Measurements from ENCODE around the gene CCR4.
"Not testable (repeated sequence)": the region's sequence is repeated elsewhere in the genome, so short reads cannot be mapped to it uniquely, and the experiment has no call there.

Gene CCR4

GRCh38 chr3:32984918-32985317, 33.5 kb downstream of the CCR4 start:
- not testable (repeated sequence) for DNase-seq

DNA sequence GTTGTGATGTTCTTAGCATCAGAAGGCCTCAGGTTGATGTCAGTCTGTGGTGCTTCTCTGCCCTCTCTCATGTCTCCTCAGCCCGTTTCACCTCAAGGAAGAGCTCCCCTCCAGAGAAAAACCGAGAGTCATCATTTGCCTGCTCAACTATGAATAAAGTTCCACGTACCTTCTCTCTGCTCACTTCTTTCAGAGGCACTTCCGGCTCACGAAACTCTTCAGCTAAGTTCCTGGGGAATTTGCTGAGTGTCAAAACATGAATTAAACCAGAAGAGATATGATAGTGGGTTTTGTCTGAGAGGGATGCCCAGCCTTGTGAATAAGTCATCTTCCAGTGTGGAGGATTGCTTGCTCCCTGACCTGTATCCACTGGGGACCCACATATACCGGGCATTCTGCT, 37.7 kb downstream of the CCR4 start:
- DNase-seq = no peak

GRCh38 chr3:32990116-32990515, 38.7 kb downstream of the CCR4 start:
- DNase-seq = no peak

DNA sequence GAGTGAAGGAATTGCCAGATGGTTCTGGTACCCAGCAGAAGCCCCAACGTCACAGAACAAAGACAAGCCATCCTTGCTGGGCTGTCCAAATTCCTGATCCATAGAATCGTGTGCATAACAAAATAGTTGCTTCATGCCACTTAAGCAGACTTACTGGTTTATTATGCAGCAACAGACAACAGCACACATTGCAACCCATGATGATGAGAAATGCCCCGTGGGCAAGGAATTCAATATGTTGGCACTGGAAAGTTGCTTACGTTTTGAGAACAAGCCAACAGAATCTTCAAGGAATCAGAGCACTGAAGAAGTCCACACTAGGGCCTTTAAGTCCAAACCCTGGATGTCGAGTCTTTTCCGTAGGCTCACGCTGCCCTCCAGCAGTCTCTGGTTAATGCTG, 40.3 kb downstream of the CCR4 start:
- DNase-seq = no peak

GRCh38 chr3:32992310-32992686, 40.9 kb downstream of the CCR4 start:
- DNase-seq = no peak

DNA sequence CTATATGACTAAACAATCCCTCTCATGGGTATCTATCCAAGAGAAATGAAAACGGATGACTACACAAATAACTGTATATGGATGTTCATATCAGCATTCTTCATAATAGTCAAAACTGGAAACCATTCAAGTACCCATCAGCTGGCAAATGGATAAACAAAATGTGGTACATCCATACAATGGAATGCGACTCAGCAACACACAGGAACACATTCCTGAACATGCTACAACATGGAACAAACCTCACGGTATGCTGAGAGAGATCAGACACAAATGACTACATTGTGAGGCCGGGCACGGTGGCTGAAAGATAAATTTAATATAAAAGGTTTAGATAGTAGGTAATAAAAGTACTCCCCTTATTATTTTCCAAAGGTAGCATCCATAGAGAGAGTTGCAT, 42.6 kb downstream of the CCR4 start:
- DNase-seq = no peak

- DNase-seq = no peak
Observed at GRCh38 chr3:32995098-32995497, 43.7 kb downstream of the CCR4 start.

DNA sequence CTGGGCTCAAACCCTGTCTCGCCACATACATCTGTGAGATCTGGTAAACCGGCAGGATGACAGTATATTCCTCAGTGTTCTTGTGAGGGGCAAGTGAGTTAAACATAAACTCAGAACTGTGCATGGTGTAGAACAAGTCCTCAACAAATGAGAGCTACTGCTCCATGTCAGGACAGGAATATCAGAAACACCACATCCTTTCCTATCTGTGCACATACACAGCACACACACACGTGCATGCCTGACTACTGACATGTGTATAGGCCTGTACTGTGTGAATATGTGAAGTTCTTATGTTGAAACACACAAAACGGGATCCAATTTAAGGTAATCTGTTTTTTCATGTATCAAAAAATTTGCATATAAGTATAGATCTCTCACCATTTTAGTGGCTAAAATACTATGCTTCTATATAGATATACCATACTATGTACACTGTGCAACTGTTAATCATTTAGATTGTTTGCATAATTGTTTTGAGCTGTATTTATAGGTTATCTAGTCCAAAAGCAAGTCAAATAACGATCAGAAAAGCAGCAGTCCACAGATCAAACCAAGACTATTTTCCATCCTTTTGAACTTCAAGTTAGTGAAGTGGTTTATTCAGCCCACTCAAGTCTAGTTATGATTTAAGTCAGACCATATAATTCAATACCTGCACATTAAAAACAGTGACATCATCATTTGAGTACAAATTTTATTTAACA, 44.8 kb downstream of the CCR4 start:
- DNase-seq = no peak

- no peak for DNase-seq
Observed at GRCh38 chr3:32996755-32997091, 45.3 kb downstream of the CCR4 start.

DNA sequence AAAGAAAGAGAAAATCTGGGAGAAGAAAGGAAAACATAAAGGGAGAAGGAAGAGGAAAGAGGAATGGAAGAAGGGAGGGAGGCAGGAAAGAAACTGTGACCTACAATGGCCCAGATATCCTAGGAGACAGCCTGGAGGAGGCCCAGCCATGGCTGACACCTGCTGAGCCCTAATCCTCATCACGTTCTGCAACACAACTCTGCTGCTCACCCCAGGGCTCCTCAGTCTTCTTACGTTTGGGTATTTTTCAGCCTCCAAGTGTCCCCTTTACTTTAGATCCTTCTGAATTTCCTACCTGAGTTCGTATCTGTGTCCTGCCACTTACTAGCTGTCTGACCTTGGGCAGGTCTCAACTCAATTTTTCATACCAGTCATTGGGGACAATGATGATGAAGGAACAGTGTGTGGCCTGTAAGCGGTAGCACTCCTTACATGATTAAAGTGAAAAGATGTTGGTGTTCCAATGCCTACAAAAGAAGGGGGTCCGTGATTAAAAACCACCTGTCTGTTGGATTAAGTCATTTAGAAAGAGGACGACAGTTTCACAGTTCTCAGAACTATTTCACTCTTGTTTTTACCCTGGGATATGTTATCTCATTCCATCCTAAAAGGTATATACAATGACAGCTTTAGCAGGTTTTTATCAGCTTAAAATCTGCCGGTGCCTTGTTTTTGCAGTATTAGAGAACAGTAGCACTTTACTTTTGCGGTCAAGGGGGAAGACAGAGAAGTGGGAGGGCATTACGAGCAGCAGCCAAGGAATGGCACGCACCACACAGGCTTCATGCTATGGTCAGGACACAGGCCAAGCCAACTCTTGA, 47.4 kb downstream of the CCR4 start:
- DNase-seq = no peak

- no peak for DNase-seq
Observed at GRCh38 chr3:33000691-33001385, 49.4 kb downstream of the CCR4 start.

DNA sequence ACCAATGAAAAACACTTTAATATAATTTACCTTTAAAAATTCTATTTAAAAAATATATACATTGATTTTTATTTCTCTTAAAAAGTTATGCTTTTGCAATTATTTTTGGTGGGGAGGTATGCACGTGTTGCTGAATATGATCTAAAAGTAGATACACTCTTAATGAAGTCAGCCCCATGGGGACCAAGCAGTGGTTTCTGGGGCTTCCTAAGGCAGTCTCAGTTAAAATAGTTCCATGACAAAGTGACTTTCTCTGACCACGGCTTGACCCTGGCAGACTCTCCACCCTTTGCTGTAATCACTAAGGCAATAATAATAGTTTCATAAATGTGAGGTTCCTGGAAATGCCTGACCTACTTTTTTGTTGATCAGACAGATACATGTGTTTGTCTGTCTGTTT, 50.4 kb downstream of the CCR4 start:
- no peak for DNase-seq

DNA sequence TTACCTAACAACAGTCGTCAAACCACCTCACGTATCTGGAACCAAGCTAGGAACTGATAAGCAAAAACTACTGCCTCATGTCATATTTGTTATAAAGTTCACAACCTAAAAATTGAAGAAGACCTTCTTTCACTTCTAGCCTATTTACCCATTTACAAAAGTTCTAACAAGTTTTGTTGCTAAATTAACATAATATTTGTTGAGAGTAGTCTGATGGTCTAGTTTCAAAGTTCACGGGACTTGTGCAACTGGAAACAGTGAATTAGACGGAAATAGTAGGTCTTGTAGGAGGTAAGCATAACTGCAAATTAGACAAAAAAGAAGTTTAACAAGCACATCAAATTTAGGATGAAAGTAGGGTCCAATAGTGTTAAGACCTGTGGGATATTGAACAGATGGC, 51.9 kb downstream of the CCR4 start:
- no peak for DNase-seq

DNA sequence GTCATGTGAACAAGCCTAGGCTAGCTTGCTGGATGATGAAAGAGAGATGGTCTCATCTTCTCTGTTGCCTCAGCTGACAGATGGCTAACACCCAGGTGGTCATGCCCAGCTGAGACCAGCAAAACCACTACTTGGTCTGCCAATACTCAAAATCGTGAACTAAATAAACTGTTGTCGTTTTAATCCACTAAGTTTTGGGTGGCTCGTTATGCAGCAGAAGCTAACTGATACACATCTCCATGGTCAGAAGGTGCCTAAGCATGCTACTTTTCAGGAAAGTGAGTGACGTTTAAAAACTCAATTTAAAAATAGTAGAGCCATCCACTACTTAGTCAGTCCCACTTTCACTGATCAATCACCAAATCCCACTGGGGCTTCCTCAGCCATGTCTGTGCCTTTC, 52.8 kb downstream of the CCR4 start:
- no peak for DNase-seq

GRCh38 chr3:33004961-33005360, 53.5 kb downstream of the CCR4 start:
- DNase-seq = no peak
